ENCODE results near the gene COL8A1.
A peak's percentile ranks its signal among the peaks of the same experiment; 100 is the strongest.
"Not testable (repeated sequence)": the region's sequence is repeated elsewhere in the genome, so short reads cannot be mapped to it uniquely, and the experiment has no call there.

Gene COL8A1

GRCh38 chr3:99638167-99638948, at the start of gene COL8A1:
Gene COL8A1 (plus strand): TSS chr3:99638594. CDS start chr3:99790683, 152,089 bp downstream.
- no peak for DNase-seq

- DNase-seq, result not testable (repeated sequence)
Observed at GRCh38 chr3:99589168-99589567, 49.2 kb upstream of the COL8A1 start.

GRCh38 chr3:99599894-99600293, 38.5 kb upstream of the COL8A1 start:
- no peak for DNase-seq

- DNase-seq, result no peak
Observed at GRCh38 chr3:99601515-99601914, 36.9 kb upstream of the COL8A1 start.

GRCh38 chr3:99602183-99602582, 36.2 kb upstream of the COL8A1 start:
- DNase-seq, result peak in 1 of 2 experiments; percentile 5

GRCh38 chr3:99607151-99607550, 31.2 kb upstream of the COL8A1 start:
- DNase-seq, result no peak

GRCh38 chr3:99614768-99615167, 23.6 kb upstream of the COL8A1 start:
- no peak for DNase-seq

GRCh38 chr3:99620077-99620767, 18.2 kb upstream of the COL8A1 start:
- DNase-seq, result no peak

GRCh38 chr3:99620976-99621375, 17.4 kb upstream of the COL8A1 start:
- no peak for DNase-seq

GRCh38 chr3:99624496-99625236, 13.7 kb upstream of the COL8A1 start:
- DNase-seq, result no peak

GRCh38 chr3:99625237-99625622, 13.2 kb upstream of the COL8A1 start:
- no peak for DNase-seq

- DNase-seq, result no peak
Observed at GRCh38 chr3:99625643-99626416, 12.6 kb upstream of the COL8A1 start.

- no peak for DNase-seq
Observed at GRCh38 chr3:99626417-99626788, 12.0 kb upstream of the COL8A1 start.

- DNase-seq, result no peak
Observed at GRCh38 chr3:99627062-99627826, 11.2 kb upstream of the COL8A1 start.

GRCh38 chr3:99630815-99631214, 7.6 kb upstream of the COL8A1 start:
- DNase-seq, result no peak

- DNase-seq, result no peak
Observed at GRCh38 chr3:99633887-99634558, 4.4 kb upstream of the COL8A1 start.

- no peak for DNase-seq
Observed at GRCh38 chr3:99634881-99635280, 3.5 kb upstream of the COL8A1 start.

GRCh38 chr3:99635348-99635747, 3.0 kb upstream of the COL8A1 start:
- DNase-seq, result no peak

GRCh38 chr3:99637016-99637367, 1.4 kb upstream of the COL8A1 start:
- DNase-seq, result no peak

GRCh38 chr3:99637368-99638111, 854 bp upstream of the COL8A1 start:
- DNase-seq, result no peak

- peak; percentile 19 to 55 for DNase-seq
Observed at GRCh38 chr3:99639579-99639978, 1.2 kb downstream of the COL8A1 start.
